Stimulated activated naive CD8-positive, alpha-beta T cell treated with anti-CD3 and anti-CD28 coated beads, Interleukin-15, Interleukin-2, amounts not matched to agents 100 ng/mL and 50 ng/mL, for 24 hours (primary cell): ENCODE measurements around the gene FAM25G.

ENCODE experiments used
- H3K27ac Mint-ChIP-seq: one replicate; pipeline ENCODE4 v1.8.0; 2021; ENCODE audit warnings: mild to moderate bottlenecking, mixed read lengths
- H3K27me3 Mint-ChIP-seq: one replicate; pipeline ENCODE4 v1.8.0; 2021; ENCODE audit warnings: mixed read lengths
- H3K36me3 Mint-ChIP-seq: one replicate; pipeline ENCODE4 v1.8.0; 2021; ENCODE audit warnings: low read depth, mixed read lengths
- H3K4me1 Mint-ChIP-seq: one replicate; pipeline ENCODE4 v1.8.0; 2021; ENCODE audit warnings: low read depth, mixed read lengths
- H3K4me3 Mint-ChIP-seq: one replicate; pipeline ENCODE4 v1.8.0; 2021; ENCODE audit warnings: mild to moderate bottlenecking, mixed read lengths
- H3K9me3 Mint-ChIP-seq: one replicate; pipeline ENCODE4 v1.8.0; 2021; ENCODE audit warnings: mixed read lengths

FAM25G gene

GRCh38 chr10:47444047-47444446 is 47.5 kb downstream of the FAM25G start:
- Mint-ChIP-seq H3K36me3 (peaks cover 6% of the 10 kb centered on the region), H3K4me3 (no peak overlapping the region), H3K27me3 (peaks cover 9% of the 10 kb centered on the region)

GRCh38 chr10:47443145-47443544 is 48.4 kb downstream of the FAM25G start:
- peaks cover 11% of the 10 kb centered on the region for H3K9me3 Mint-ChIP-seq
- no peak overlapping the region for H3K27ac Mint-ChIP-seq
- H3K4me1 Mint-ChIP-seq = peaks cover 3% of the 10 kb centered on the region
- peaks cover 6% of the 10 kb centered on the region for H3K36me3 Mint-ChIP-seq
- peaks cover 16% of the 10 kb centered on the region for H3K27me3 Mint-ChIP-seq
- H3K4me3 Mint-ChIP-seq = no peak overlapping the region

More at GRCh38 chr10:47444047-47444446, 47.5 kb downstream of the FAM25G start:
- Mint-ChIP-seq H3K9me3 (peaks cover 11% of the 10 kb centered on the region), H3K27ac (no peak overlapping the region), H3K4me1 (peaks cover 12% of the 10 kb centered on the region)

GRCh38 chr10:47442351-47442750 is 49.1 kb downstream of the FAM25G start:
- H3K27me3 Mint-ChIP-seq = peaks cover 21% of the 10 kb centered on the region
- peaks cover 6% of the 10 kb centered on the region for H3K36me3 Mint-ChIP-seq
- H3K27ac Mint-ChIP-seq = no peak overlapping the region
- H3K4me1 Mint-ChIP-seq = no peaks in the 10 kb centered on the region
- peaks cover 15% of the 10 kb centered on the region for H3K9me3 Mint-ChIP-seq
- H3K4me3 Mint-ChIP-seq = no peak overlapping the region

- no peak overlapping the region for H3K4me3 Mint-ChIP-seq
- no peaks in the 10 kb centered on the region for H3K4me1 Mint-ChIP-seq
- H3K36me3 Mint-ChIP-seq = peaks cover 6% of the 10 kb centered on the region
- H3K9me3 Mint-ChIP-seq = peaks cover 15% of the 10 kb centered on the region
- H3K27ac Mint-ChIP-seq = no peak overlapping the region
- peaks cover 22% of the 10 kb centered on the region for H3K27me3 Mint-ChIP-seq
Observed at GRCh38 chr10:47441938-47442337, 49.6 kb downstream of the FAM25G start.

GRCh38 chr10:47440207-47440606 is 51.3 kb downstream of the FAM25G start:
- peaks cover 36% of the 10 kb centered on the region for H3K27me3 Mint-ChIP-seq

GRCh38 chr10:47438857-47439474 is 52.5 kb downstream of the FAM25G start:
- Mint-ChIP-seq H3K4me1 (no peaks in the 10 kb centered on the region), H3K9me3 (peaks cover 8% of the 10 kb centered on the region), H3K4me3 (no peak overlapping the region), H3K27ac (no peak overlapping the region), H3K27me3 (peaks cover 46% of the 10 kb centered on the region), H3K36me3 (no peaks in the 10 kb centered on the region)

More at GRCh38 chr10:47440207-47440606, 51.3 kb downstream of the FAM25G start:
- no peak overlapping the region for H3K27ac Mint-ChIP-seq
- no peaks in the 10 kb centered on the region for H3K4me1 Mint-ChIP-seq
- peaks cover 6% of the 10 kb centered on the region for H3K9me3 Mint-ChIP-seq
- peaks cover 2% of the 10 kb centered on the region for H3K36me3 Mint-ChIP-seq
- no peak overlapping the region for H3K4me3 Mint-ChIP-seq
